Measurements from ENCODE around the gene ZNRF3.
"Not testable (repeated sequence)": the region's sequence is repeated elsewhere in the genome, so short reads cannot be mapped to it uniquely, and the experiment has no call there.

ZNRF3 gene

GRCh38 chr22:29016067-29016938 is 132.9 kb downstream of the ZNRF3 start:
- no peak for DNase-seq (ENCODE audit: low read depth)

GRCh38 chr22:29018293-29019189 is 135.2 kb downstream of the ZNRF3 start:
- DNase-seq (ENCODE audit: low read depth): no peak
- H3K4me3 ChIP-seq (ENCODE audit: low read depth, low read length): no peak overlapping the region

More at GRCh38 chr22:29016067-29016938, 132.9 kb downstream of the ZNRF3 start:
- no peak overlapping the region for H3K4me3 ChIP-seq (ENCODE audit: low read depth, low read length)

- no peak for DNase-seq (ENCODE audit: low read depth)
- H3K4me3 ChIP-seq (ENCODE audit: low read depth, low read length): no peak overlapping the region
Measured at GRCh38 chr22:29022101-29022817, 138.9 kb downstream of the ZNRF3 start.

GRCh38 chr22:29023172-29023796 is 139.9 kb downstream of the ZNRF3 start:
- H3K4me3 ChIP-seq (ENCODE audit: low read depth, low read length): no peak overlapping the region
- DNase-seq (ENCODE audit: low read depth): no peak

- no peak overlapping the region for H3K4me3 ChIP-seq (ENCODE audit: low read depth, low read length)
Measured at GRCh38 chr22:29026579-29026978, 143.2 kb downstream of the ZNRF3 start.

GRCh38 chr22:29028468-29028867 is 145.1 kb downstream of the ZNRF3 start:
- DNase-seq (ENCODE audit: low read depth): no peak
- H3K4me3 ChIP-seq (ENCODE audit: low read depth, low read length): no peak overlapping the region

More at GRCh38 chr22:29026579-29026978, 143.2 kb downstream of the ZNRF3 start:
- no peak for DNase-seq (ENCODE audit: low read depth)

GRCh38 chr22:29029202-29030000 is 146.0 kb downstream of the ZNRF3 start:
- no peak overlapping the region for H3K4me3 ChIP-seq (ENCODE audit: low read depth, low read length)
- no peak for DNase-seq (ENCODE audit: low read depth)

GRCh38 chr22:29030016-29030617 is 146.7 kb downstream of the ZNRF3 start:
- peak overlapping the region; percentile 26 for H3K4me3 ChIP-seq (ENCODE audit: low read depth, low read length)
- peak; percentile 9 for DNase-seq (ENCODE audit: low read depth)

- peak overlapping the region; percentile 26 for H3K4me3 ChIP-seq (ENCODE audit: low read depth, low read length)
- peak; percentile 48 for DNase-seq (ENCODE audit: low read depth)
Measured at GRCh38 chr22:29030618-29031226, 147.3 kb downstream of the ZNRF3 start.

- H3K4me3 ChIP-seq (ENCODE audit: low read depth, low read length): peak overlapping the region; percentile 26
Measured at GRCh38 chr22:29031227-29032011, 148.0 kb downstream of the ZNRF3 start.

GRCh38 chr22:29032014-29032475 is 148.7 kb downstream of the ZNRF3 start:
- DNase-seq (ENCODE audit: low read depth): no peak
- peak overlapping the region; percentile 24 for H3K4me3 ChIP-seq (ENCODE audit: low read depth, low read length)

More at GRCh38 chr22:29031227-29032011, 148.0 kb downstream of the ZNRF3 start:
- peak; percentile 95 for DNase-seq (ENCODE audit: low read depth)

- no peak for DNase-seq (ENCODE audit: low read depth)
- no peak overlapping the region for H3K4me3 ChIP-seq (ENCODE audit: low read depth, low read length)
Measured at GRCh38 chr22:29032584-29032983, 149.2 kb downstream of the ZNRF3 start.

- no peak for DNase-seq (ENCODE audit: low read depth)
- H3K4me3 ChIP-seq (ENCODE audit: low read depth, low read length): no peak overlapping the region
Measured at GRCh38 chr22:29037340-29037932, 154.1 kb downstream of the ZNRF3 start.

GRCh38 chr22:29039148-29039547 is 155.8 kb downstream of the ZNRF3 start:
- DNase-seq (ENCODE audit: low read depth): no peak
- H3K4me3 ChIP-seq (ENCODE audit: low read depth, low read length): no peak overlapping the region

- not testable (repeated sequence) for DNase-seq (ENCODE audit: low read depth); H3K4me3 ChIP-seq (ENCODE audit: low read depth, low read length)
Measured at GRCh38 chr22:29039684-29040083, 156.3 kb downstream of the ZNRF3 start.
